Heart right ventricle (tissue), 16 donors: ENCODE measurements around the gene VAT1L. TPM values are rescaled to one million over a fixed set of nuclear protein-coding genes. Genes with fewer than 3 reads are reported as not detected.

Source experiments
- ATAC-seq, 8 donors: fragments of 200-7000 bp; cut with Tn5 transposase; one replicate each; pipeline ENCODE4 v1.9.1; 2020; ENCODE audit warnings: mild to moderate bottlenecking in 8 of 8, moderate library complexity in 8 of 8, moderate number of reproducible peaks in 1 of 8
- DNase-seq, 2 donors: peaks; one replicate each; pipeline ENCODE4 v3.0.0-alpha.2; 2020
- H3K27ac ChIP-seq, 10 donors: fragments of 200-600 bp; sonication (generic) in 2 of 10; one replicate each; pipeline versions ENCODE4 v1.5.0 to v1.8.0; 2020 to 2022; ENCODE audit warnings: mild to moderate bottlenecking in 3 of 10
- H3K27me3 ChIP-seq, 7 donors: fragments of 200-600 bp; one replicate each; pipeline ENCODE4 v1.8.0; 2021 to 2022; ENCODE audit warnings: mild to moderate bottlenecking in 2 of 7
- H3K36me3 ChIP-seq, 9 donors: fragments of 200-600 bp; sonication (generic) in 1 of 9; one replicate each; pipeline versions ENCODE4 v1.5.0 to v1.8.0; 2020 to 2022; ENCODE audit warnings: mild to moderate bottlenecking in 2 of 9
- H3K4me1 ChIP-seq, 9 donors: fragments of 200-600 bp; sonication (generic) in 1 of 9; one replicate each; pipeline versions ENCODE4 v1.5.0 to v1.8.0; 2020 to 2022; ENCODE audit warnings: mild to moderate bottlenecking in 4 of 9
- H3K4me3 ChIP-seq, 10 donors: fragments of 200-600 bp; sonication (generic) in 2 of 10; one replicate each; pipeline versions ENCODE4 v1.5.0 to v1.8.0; 2020 to 2022; ENCODE audit warnings: mild to moderate bottlenecking in 7 of 10, moderate library complexity in 2 of 10
- H3K9me3 ChIP-seq, 11 donors: fragments of 200-600 bp in 10 of 11; sonication (generic) in 2 of 11; one replicate each; pipeline versions ENCODE4 v1.5.0 to v1.8.0; 2013 to 2022; ENCODE audit warnings: mild to moderate bottlenecking in 2 of 11, control low read depth in 1 of 11, moderate library complexity in 1 of 11
- WGBS, 2 donors: extraction: QIAGEN DNeasy Blood & Tissue Kit; methylation state at CpG; one replicate each; pipeline ENCODE4 v1.1.7; 2013; ENCODE audit warnings: inconsistent platforms in 1 of 2; 5-methylcytosine and 5-hydroxymethylcytosine counted together
- intact Hi-C, 10 donors: fragments of 100-400 bp; cut with DNase I; formaldehyde crosslinking; loops; one replicate each; pipeline versions ENCODE4 v1.11.1 to v1.14.2; 2022
- polyA plus RNA-seq, 2 donors: library from polyadenylated mRNA; stranded (reverse); fragments of 200-250 nt; gene quantifications; one replicate each; pipeline ENCODE4 v1.2.3, GENCODE V29; 2013
- total RNA-seq, 10 donors: library from RNA; stranded (reverse); fragmentation: NEBNext Ultra II Directional in 3 of 10; extraction: Animal tissue kit (Norgen Biotek cat#: 25700) in 3 of 10; gene quantifications; one replicate each; pipeline versions ENCODE4 v1.2.1 to v1.2.4, GENCODE V29; 2021 to 2023
- TF ChIP-seq, protein P1 (sequence below), 9 donors: fragments of 200-600 bp; sonication (generic) in 2 of 9; IDR thresholded peaks; one replicate each; pipeline versions ENCODE4 v1.5.0 to v1.8.0; 2021 to 2022; ENCODE audit warnings: antibody characterized with exemption in 9 of 9, mild to moderate bottlenecking in 5 of 9, moderate library complexity in 1 of 9
- donor health status: Arrhythmogenic right ventricular cardiomyopathy.
- donor health status: ischemic (EF 13 %, LVEDD 7.1; RV severe dilation, severe dysfunction).
- donor health status: healthy with polysubstance abuse.
- donor health status: DM: no; HTN: yes; CAD: no.
- donor health status: DM: no; HTN: no; CAD: no.
- donor health status: ischemic (EF 25% LVEDD 6.9; RV normal size, moderate dysfunction).
- donor health status: ischemic (EF 25% LVEDD 5.7; RV mildly dilated, moderate dysfunction).
- donor health status: healthy.
- donor health status: DM: yes; HTN: yes; CAD: no.
- donor health status: Ischemic cardiomyopathy.
- donor health status: ischemic (EF 35%, LVEDD 5.7; RV mildly dilated, moderate dysfunction).
- donor health status: nonischemic (EF 11% LVEDD 7.7; RV severe dilation, severe dysfunction).
- donor health status: DM: yes; HTN: yes; CAD: no.
- donor health status: PGD.
- donor health status: ischemic (EF 29% LVEDD 5.4; RV normal size, mild dysfunction).
- donor health status: nonischemic (EF 23%, LVEDD 6.1; RV moderate dilation, normal function).

The VAT1L gene
- total and polyA plus RNA-seq, 12 donors: 0.19 to 61.0 (median 24.0) TPM

DNA sequence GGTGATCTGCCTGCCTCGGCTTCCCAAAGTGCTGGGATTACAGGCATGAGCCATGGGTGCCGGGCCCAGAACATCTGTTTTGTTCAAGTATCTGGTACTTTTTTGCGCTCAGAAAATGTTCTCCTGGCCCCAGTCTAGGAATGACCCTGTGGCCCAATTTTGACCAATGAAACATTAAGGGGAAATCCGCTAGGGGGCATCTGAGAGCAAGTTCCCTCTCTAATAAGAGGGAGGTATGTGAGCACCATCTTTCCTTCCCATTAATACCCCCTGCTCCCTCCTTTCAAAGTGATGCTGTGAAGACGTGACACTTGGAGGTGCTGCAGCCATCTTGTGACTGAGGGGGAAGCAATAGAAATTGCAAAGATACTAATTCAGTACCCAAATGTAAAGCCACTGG lies 217.5 kb downstream of the VAT1L start:
- Histone ChIP-seq H3K27ac (no peak overlapping the region), H3K4me3 (no peak overlapping the region), H3K4me1 (no peaks in the 10 kb centered on the region), H3K27me3 (peaks cover 0 to 13% (median 0%) of the 10 kb centered on the region in 7 donors), H3K9me3 (no peaks in the 10 kb centered on the region), H3K36me3 (no peaks in the 10 kb centered on the region)
- intact Hi-C loops: loop anchor here in 3 of 10 donors (10.0 kb wide), 1 partner anchor 331 kb away; no protein-coding TSS in a partner anchor
- DNase-seq (no peak), ATAC-seq (no peak)
- WGBS, 2 donors: 78 to 83% methylated on average over 5 of the region's 5 CpGs
- TF ChIP-seq, protein P1, sequence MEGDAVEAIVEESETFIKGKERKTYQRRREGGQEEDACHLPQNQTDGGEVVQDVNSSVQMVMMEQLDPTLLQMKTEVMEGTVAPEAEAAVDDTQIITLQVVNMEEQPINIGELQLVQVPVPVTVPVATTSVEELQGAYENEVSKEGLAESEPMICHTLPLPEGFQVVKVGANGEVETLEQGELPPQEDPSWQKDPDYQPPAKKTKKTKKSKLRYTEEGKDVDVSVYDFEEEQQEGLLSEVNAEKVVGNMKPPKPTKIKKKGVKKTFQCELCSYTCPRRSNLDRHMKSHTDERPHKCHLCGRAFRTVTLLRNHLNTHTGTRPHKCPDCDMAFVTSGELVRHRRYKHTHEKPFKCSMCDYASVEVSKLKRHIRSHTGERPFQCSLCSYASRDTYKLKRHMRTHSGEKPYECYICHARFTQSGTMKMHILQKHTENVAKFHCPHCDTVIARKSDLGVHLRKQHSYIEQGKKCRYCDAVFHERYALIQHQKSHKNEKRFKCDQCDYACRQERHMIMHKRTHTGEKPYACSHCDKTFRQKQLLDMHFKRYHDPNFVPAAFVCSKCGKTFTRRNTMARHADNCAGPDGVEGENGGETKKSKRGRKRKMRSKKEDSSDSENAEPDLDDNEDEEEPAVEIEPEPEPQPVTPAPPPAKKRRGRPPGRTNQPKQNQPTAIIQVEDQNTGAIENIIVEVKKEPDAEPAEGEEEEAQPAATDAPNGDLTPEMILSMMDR (IDR thresholded peaks at IDR 0.05): peak in 3 of 9 donors; percentile 11 to 12 (median 12)

DNA sequence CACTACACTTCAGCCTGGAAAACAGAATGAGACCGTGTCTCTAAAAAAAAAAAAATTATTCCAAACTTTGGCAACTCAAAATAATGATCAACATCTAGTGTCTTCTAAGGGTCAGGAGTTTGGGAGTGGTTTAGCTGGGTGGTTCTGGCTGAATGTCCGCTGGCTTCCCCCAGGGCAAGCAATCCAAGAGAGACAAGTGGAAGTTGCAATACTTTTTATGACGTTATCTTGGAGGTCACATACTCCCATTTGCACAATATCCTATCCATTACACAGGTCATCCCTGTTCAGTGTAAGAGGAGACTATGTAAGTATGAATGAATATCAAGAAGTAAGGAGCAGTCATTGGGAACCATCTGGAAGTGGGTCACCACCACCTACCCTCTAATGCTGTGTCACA lies 218.8 kb downstream of the VAT1L start:
- no peaks in the 10 kb centered on the region for H3K9me3 ChIP-seq
- TF ChIP-seq, protein P1 (IDR thresholded peaks at IDR 0.05): no peak
- H3K27ac ChIP-seq: no peak overlapping the region
- ATAC-seq: no peak
- intact Hi-C loops: loop anchor here in 3 of 10 donors (10.0 kb wide), 1 partner anchor 332 kb away; no protein-coding TSS in a partner anchor
- H3K4me3 ChIP-seq: no peak overlapping the region
- WGBS, 2 donors: 73 to 80% methylated on average over 3 of the region's 3 CpGs
- H3K4me1 ChIP-seq: no peaks in the 10 kb centered on the region
- H3K36me3 ChIP-seq: no peaks in the 10 kb centered on the region
- H3K27me3 ChIP-seq: peaks cover 0 to 20% (median 0%) of the 10 kb centered on the region in 7 donors
- no peak for DNase-seq

DNA sequence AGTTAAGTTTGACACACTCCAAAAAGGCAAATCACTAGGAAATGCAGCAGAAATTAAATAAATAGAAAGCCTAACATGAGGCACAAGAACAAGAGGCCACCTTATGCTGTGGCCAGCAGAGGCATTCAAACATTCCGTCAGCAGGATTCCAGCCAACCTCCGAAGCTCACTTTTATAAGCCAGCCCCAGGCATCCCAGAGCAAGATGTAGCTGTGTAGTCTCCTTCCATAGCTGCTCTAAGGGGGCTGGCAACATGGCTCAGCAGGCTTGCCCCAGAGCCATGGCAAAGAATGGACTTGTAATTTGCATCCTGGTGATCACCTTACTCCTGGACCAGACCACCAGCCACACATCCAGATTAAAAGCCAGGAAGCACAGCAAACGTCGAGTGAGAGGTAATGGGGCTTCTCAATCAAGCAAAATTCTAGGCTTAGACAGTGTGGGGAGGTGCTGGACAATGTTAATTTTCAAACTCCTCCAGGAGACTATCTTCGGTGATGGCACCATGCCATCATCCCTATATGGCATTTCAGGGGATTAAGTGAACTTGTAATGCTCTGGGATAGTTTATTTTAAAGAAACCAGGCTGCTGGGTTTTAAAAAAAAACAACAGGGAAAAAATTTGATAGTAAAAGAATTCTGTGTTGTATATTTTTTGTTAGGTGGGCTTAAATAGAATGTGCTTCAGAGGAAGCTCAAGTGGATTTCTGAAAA lies 234.1 kb downstream of the VAT1L start, which contains the start of gene CLEC3A:
TSS of gene CLEC3A (plus strand) at position 202 of the 714 bp plus-strand sequence. CDS start at position 281, 79 bp downstream.
- whole genome bisulfite sequencing, 2 donors: 40 to 48% methylated on average over 5 of the region's 5 CpGs
- Histone ChIP-seq H3K36me3 (no peaks in the 10 kb centered on the region), H3K27ac (no peak within 1 kb of the TSS), H3K4me1 (no peaks in the 10 kb centered on the region), H3K27me3 (peaks cover 0 to 27% (median 5%) of the 10 kb centered on the region in 7 donors), H3K4me3 (no peak within 1 kb of the TSS), H3K9me3 (no peaks in the 10 kb centered on the region)
- ATAC-seq (no peak), DNase-seq (no peak)
- intact Hi-C loops: no loop called here
- TF ChIP-seq, protein P1 (IDR thresholded peaks at IDR 0.05): no peak

DNA sequence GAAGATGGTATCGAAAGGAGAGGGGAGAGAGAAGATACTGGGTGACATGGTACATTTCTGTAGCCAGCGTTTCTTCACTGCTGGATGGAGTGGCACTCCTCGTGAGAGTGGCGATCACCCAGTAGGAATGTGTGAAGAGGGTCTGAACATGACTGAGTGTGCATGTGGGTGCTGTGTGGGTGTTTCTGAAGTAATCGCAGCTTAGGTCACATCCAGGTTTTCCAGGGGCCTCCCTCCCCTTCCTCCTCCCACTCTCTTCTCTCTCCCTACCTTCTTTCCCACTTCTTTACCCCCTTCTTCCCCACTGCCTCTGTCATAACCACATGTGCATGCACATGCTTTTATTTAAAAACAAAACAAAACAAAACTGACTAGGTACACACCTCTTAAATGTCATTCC lies 235.8 kb downstream of the VAT1L start:
- TF ChIP-seq, protein P1 (IDR thresholded peaks at IDR 0.05): no peak
- H3K9me3 ChIP-seq: no peaks in the 10 kb centered on the region
- ATAC-seq (no peak), DNase-seq (no peak)
- no peaks in the 10 kb centered on the region for H3K4me1 ChIP-seq
- no peak overlapping the region for H3K27ac ChIP-seq
- WGBS, 2 donors: 83 to 88% methylated on average over 5 of the region's 5 CpGs
- intact Hi-C loops: no loop called here
- H3K4me3 ChIP-seq: no peak overlapping the region
- no peaks in the 10 kb centered on the region for H3K36me3 ChIP-seq
- H3K27me3 ChIP-seq: peaks cover 0 to 20% (median 5%) of the 10 kb centered on the region in 7 donors
